GM12878 (cell line): ENCODE data around the gene FBXO21. TPM values are rescaled to one million over a fixed set of nuclear protein-coding genes. Genes with fewer than 3 reads are reported as not detected.

Source experiments
- ATAC-seq: fragments of 200-7000 bp; cut with Tn5 transposase; 3 replicates; pipeline ENCODE4 v1.9.1; 2020; ENCODE audit warnings: mild to moderate bottlenecking, moderate library complexity
- BruUV-seq: library from RNA; stranded (reverse); fragments of 400-500 nt; replicated peaks from 2 replicates; lab custom pipeline; 2021; lab: Mats Ljungman, UMichigan
- CTCF ChIA-PET: fragments of 300-600 bp; sonication (Branson Sonifier 250); formaldehyde crosslinking; extraction: SDS; loops from one replicate; lab custom pipeline; 2021; ENCODE audit warnings: inconsistent platforms; lab: Yijun Ruan, JAX
- POLR2A ChIA-PET: fragments of 350-600 bp; formaldehyde crosslinking; extraction: SDS; loops from one replicate; lab custom pipeline; 2021; ENCODE audit warnings: inconsistent platforms; lab: Charles Lee
- RAD21 ChIA-PET: fragments of 300-600 bp; sonication (Branson Sonifier 250); formaldehyde crosslinking; loops from one replicate; lab custom pipeline; 2023; ENCODE audit warnings: antibody characterized with exemption; ENCODE audit not compliant: unreplicated experiment; lab: Charles Lee
- SMC1A ChIA-PET: fragments of 300-600 bp; sonication (Branson Sonifier 250); formaldehyde crosslinking; loops from one replicate; lab custom pipeline; 2023; ENCODE audit not compliant: unreplicated experiment, uncharacterized antibody; lab: Charles Lee
- DNase-seq: peaks from one replicate; pipeline ENCODE4 v3.0.0-alpha.2; 2011; ENCODE audit warnings: low read depth, low spot score
- FAIRE-seq: peaks from 3 replicates; lab custom pipeline; 2011; peaks lifted over from hg19 to GRCh38; lab: Jason Lieb, UNC
- H2AFZ ChIP-seq: 2 replicates; pipeline ENCODE4 v1.6.0; 2011; ENCODE audit warnings: low read depth, low read length, control low read depth; ENCODE audit not compliant: control insufficient read depth
- H3K27ac ChIP-seq: 2 replicates; pipeline ENCODE4 v1.5.1; 2011; ENCODE audit warnings: control low read depth; ENCODE audit not compliant: control insufficient read depth, insufficient read depth
- H3K27me3 ChIP-seq, 2 experiments: replicated peaks in 1 of 2; 2 replicates each; pipeline versions ENCODE4 v1.6.0 to v1.6.1; 2011; ENCODE audit warnings: low read length in 1 of 2; ENCODE audit not compliant: control insufficient read depth in 2 of 2, insufficient read depth in 2 of 2
- H3K36me3 ChIP-seq, 2 experiments: 2 replicates each; pipeline ENCODE4 v1.5.1; 2011; ENCODE audit warnings: low read length in 1 of 2; ENCODE audit not compliant: control insufficient read depth in 2 of 2, insufficient read depth in 2 of 2
- H3K4me1 ChIP-seq: 2 replicates; pipeline ENCODE4 v1.6.1; 2011; ENCODE audit warnings: mild to moderate bottlenecking, low read length, moderate library complexity, mixed read lengths; ENCODE audit not compliant: control insufficient read depth, insufficient read depth
- H3K4me2 ChIP-seq: 2 replicates; pipeline ENCODE4 v1.6.0; 2011; ENCODE audit warnings: control low read depth; ENCODE audit not compliant: control insufficient read depth, insufficient read depth
- H3K4me3 ChIP-seq: fragments of 200-600 bp; sonication (generic); 2 replicates; pipeline ENCODE4 v1.5.1; 2016
- H3K79me2 ChIP-seq: 2 replicates; pipeline ENCODE4 v1.6.0; 2011; ENCODE audit warnings: low read length; ENCODE audit not compliant: control insufficient read depth, insufficient read depth
- H3K9ac ChIP-seq: 2 replicates; pipeline ENCODE4 v1.8.0; 2011; ENCODE audit warnings: low read length, control low read depth, mixed read lengths; ENCODE audit not compliant: control insufficient read depth, insufficient read depth
- H3K9me3 ChIP-seq: replicated peaks from 3 replicates; pipeline ENCODE4 v1.5.1; 2011; ENCODE audit warnings: mild to moderate bottlenecking, low read length; ENCODE audit not compliant: control insufficient read depth, insufficient read depth
- H4K20me1 ChIP-seq: 2 replicates; pipeline ENCODE4 v1.6.0; 2011; ENCODE audit not compliant: control insufficient read depth, insufficient read depth
- BRCA1 ChIP-seq: IDR thresholded peaks from 2 replicates; pipeline ENCODE4 v1.6.1; 2011; ENCODE audit warnings: low read depth, low read length, improper control_type of control experiment
- CBX3 ChIP-seq: fragments of 200-600 bp; sonication (generic); IDR thresholded peaks from 2 replicates; pipeline ENCODE4 v1.6.1; 2016; ENCODE audit warnings: low read depth, borderline replicate concordance
- EZH2 ChIP-seq: IDR thresholded peaks from 2 replicates; pipeline ENCODE4 v1.6.1; 2012; ENCODE audit warnings: low read depth, mild to moderate bottlenecking, control low read depth, inconsistent platforms, low read length, borderline replicate concordance; ENCODE audit not compliant: control insufficient read depth
- KLF5 ChIP-seq: fragments of 450-650 bp; IDR thresholded peaks from 2 replicates; pipeline ENCODE4 v1.6.1; 2014; ENCODE audit warnings: mild to moderate bottlenecking; ENCODE audit not compliant: partially characterized antibody
- NFYA ChIP-seq: IDR thresholded peaks from 2 replicates; pipeline ENCODE4 v1.6.1; 2011; ENCODE audit warnings: low read depth, mild to moderate bottlenecking, low read length, improper control_type of control experiment, borderline replicate concordance
- TCF12 ChIP-seq: IDR thresholded peaks from 2 replicates; pipeline ENCODE4 v1.6.1; 2011; ENCODE audit warnings: low read depth, mild to moderate bottlenecking, low read length
- ZNF384 ChIP-seq: IDR thresholded peaks from 2 replicates; pipeline ENCODE4 v1.6.1; 2012; ENCODE audit warnings: low read depth, mild to moderate bottlenecking, low read length, improper control_type of control experiment, borderline replicate concordance
- ZZZ3 ChIP-seq: IDR thresholded peaks from 2 replicates; pipeline ENCODE4 v1.6.1; 2011; ENCODE audit warnings: low read depth; ENCODE audit not compliant: control insufficient read depth, insufficient read length
- WGBS: methylation state at CpG from one replicate; pipeline ENCODE4 v1.1.6; 2016; ENCODE audit warnings: low lambda C conversion rate; ENCODE audit not compliant: insufficient replicate concordance, insufficient coverage; ENCODE audit errors: missing lambda C conversion rate; 5-methylcytosine and 5-hydroxymethylcytosine counted together
- in situ Hi-C: fragments of 300-500 bp; cut with MboI; formaldehyde crosslinking; loops from 9 replicates; pipeline ENCODE4 v1.14.3; 2018; ENCODE audit warnings: mixed read lengths
- intact Hi-C: fragments of 100-400 bp; cut with micrococcal nuclease; formaldehyde crosslinking; loops from one replicate; pipeline ENCODE4 v1.14.2; 2022; ENCODE audit not compliant: unreplicated experiment
- polyA plus RNA-seq, 11 experiments: library from polyadenylated mRNA; depleted of rRNA in 4 of 11; unstranded in 6 of 11; stranded (reverse) in 5 of 11; fragments of >200 nt; fragmentation: Nextera tagmentation in 4 of 11; fragmentation: Illumina TruSeq in 1 of 11; extraction: Ambion mirVana in 4 of 11; extraction: Trizol in 1 of 11; gene quantifications; 1 replicate in 1 of 11; 2 replicates in 10 of 11; pipeline versions ENCODE4 v1.2.1 to v1.2.3, GENCODE V29; 2011 to 2016; ENCODE audit warnings: inconsistent platforms in 2 of 11, missing spikeins in 2 of 11, low read depth in 1 of 11
- total RNA-seq, 4 experiments: library from RNA; depleted of rRNA in 3 of 4; stranded (reverse); fragments of >200 nt in 3 of 4; fragmentation: Illumina TruSeq in 1 of 4; extraction: Trizol in 1 of 4; gene quantifications; 2 replicates each; pipeline versions ENCODE4 v1.2.1 to v1.2.3, GENCODE V29; 2013 to 2021
- TF ChIP-seq, protein P1 (sequence below): fragments of 450-650 bp; conservative IDR thresholded peaks from 2 replicates; pipeline ENCODE4 v1.6.1; 2017; ENCODE audit warnings: mild to moderate bottlenecking, moderate library complexity

FBXO21 gene
- total and polyA plus RNA-seq, 10 of the 15 experiments (the other 5 are each of a cell fraction or from before 2014, with no cell fraction given): 5.5 to 32.6 (median 18.9) TPM

DNA sequence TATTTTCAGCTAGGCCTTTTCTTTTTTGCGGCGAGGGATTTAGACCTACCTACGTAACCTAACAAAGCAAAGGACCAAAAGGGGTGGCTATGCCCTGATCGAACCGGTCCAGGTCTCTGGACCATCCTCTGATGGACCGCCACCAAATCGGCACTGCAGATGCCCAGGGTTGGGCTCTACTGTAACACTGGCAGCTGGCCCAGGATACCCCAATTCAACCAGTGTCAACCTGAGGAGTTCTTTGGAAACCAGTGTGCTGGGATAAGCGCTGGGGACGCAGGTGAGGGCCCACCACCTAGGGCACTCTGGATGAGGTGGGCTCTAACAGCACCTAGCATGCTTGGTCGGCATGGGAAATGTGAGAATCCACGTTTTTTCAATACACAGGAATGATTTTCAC is 32.2 kb downstream of the FBXO21 start:
- ATAC-seq (no peak), FAIRE-seq (no peak), DNase-seq (no peak)
- ChIA-PET POLR2A (no interaction called here), RAD21 (no interaction called here), CTCF (interaction anchor here (0.6 kb wide), 1 partner anchor 26 kb away, joined by 3 read pairs; no protein-coding TSS in a partner anchor), SMC1A (interaction anchor here (1.1 kb wide), 1 partner anchor 18 kb away, joined by 3 read pairs; no protein-coding TSS in a partner anchor)
- Histone ChIP-seq H3K4me3 (no peak overlapping the region), H3K27me3 (no peaks in the 10 kb centered on the region), H4K20me1 (no peaks in the 10 kb centered on the region), H3K4me1 (no peaks in the 10 kb centered on the region), H3K79me2 (no peaks in the 10 kb centered on the region), H2AFZ (no peak overlapping the region), H3K9ac (no peak overlapping the region), H3K27ac (no peak overlapping the region), H3K4me2 (no peak overlapping the region), H3K9me3 (no peaks in the 10 kb centered on the region), H3K36me3 (peaks cover 23 to 42% of the 10 kb centered on the region in 2 experiments)
- no TSS peak for BruUV-seq
- WGBS: 90% methylated on average over 11 of the region's 11 CpGs
- intact Hi-C loops (no loop called here), in situ Hi-C loops (no loop called here)
- TF ChIP-seq BRCA1 (no peak), ZZZ3 (no peak), NFYA (no peak), TCF12 (no peak), EZH2 (no peak), ZNF384 (no peak), KLF5 (no peak), CBX3 (no peak)
- TF ChIP-seq, protein P1, sequence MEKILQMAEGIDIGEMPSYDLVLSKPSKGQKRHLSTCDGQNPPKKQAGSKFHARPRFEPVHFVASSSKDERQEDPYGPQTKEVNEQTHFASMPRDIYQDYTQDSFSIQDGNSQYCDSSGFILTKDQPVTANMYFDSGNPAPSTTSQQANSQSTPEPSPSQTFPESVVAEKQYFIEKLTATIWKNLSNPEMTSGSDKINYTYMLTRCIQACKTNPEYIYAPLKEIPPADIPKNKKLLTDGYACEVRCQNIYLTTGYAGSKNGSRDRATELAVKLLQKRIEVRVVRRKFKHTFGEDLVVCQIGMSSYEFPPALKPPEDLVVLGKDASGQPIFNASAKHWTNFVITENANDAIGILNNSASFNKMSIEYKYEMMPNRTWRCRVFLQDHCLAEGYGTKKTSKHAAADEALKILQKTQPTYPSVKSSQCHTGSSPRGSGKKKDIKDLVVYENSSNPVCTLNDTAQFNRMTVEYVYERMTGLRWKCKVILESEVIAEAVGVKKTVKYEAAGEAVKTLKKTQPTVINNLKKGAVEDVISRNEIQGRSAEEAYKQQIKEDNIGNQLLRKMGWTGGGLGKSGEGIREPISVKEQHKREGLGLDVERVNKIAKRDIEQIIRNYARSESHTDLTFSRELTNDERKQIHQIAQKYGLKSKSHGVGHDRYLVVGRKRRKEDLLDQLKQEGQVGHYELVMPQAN: no peak
